GM21367 (cell line): Measurements from ENCODE around the gene PTDSS2.
"Not testable (repeated sequence)": the region's sequence is repeated elsewhere in the genome, so short reads cannot be mapped to it uniquely, and the experiment has no call there.

ENCODE experiments used
- ATAC-seq: cut with Tn5 transposase; IDR thresholded peaks from one replicate; pipeline ENCODE4 v1.9.1; 2021; ENCODE audit not compliant: unreplicated experiment

PTDSS2 gene

DNA sequence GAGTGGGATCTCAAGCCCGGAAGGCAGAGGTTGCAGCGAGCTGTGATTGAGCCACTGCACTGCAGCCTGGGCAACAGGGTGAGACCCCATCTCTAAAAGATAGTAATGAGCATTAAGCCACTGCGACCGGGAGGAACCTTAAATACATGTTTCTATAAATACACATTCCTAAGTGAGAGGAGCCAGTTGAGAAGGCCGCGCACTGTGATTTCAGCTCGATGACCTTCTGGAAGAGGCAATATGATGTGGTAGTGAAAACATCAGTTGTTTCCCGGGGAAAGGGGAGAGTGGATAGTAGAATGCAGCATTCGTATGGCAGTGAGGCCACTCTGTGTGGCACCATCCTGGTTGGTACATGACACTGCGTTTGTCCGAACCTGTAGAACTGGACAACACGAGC is 18.0 kb downstream of the PTDSS2 start:
- no peak for ATAC-seq

DNA sequence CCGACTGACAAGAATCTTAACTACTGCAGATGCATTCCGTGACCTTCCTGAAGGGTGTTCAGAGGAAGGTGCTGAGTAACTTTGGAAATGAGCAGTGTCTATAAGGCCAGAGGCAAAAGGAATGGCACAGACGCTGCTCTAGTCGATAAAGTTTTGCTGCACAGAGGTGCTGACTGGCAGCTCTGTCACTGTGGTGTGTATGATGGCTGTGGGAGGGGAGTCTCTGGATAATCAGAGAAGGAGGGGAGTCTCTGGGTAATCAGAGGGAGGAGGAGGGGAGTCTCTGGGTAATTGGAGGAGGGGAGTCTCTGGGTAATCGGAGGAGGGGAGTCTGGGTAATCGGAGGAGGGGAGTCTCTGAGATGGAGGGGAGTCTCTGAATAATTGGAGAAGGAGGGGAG is 18.4 kb downstream of the PTDSS2 start:
- ATAC-seq = no peak

DNA sequence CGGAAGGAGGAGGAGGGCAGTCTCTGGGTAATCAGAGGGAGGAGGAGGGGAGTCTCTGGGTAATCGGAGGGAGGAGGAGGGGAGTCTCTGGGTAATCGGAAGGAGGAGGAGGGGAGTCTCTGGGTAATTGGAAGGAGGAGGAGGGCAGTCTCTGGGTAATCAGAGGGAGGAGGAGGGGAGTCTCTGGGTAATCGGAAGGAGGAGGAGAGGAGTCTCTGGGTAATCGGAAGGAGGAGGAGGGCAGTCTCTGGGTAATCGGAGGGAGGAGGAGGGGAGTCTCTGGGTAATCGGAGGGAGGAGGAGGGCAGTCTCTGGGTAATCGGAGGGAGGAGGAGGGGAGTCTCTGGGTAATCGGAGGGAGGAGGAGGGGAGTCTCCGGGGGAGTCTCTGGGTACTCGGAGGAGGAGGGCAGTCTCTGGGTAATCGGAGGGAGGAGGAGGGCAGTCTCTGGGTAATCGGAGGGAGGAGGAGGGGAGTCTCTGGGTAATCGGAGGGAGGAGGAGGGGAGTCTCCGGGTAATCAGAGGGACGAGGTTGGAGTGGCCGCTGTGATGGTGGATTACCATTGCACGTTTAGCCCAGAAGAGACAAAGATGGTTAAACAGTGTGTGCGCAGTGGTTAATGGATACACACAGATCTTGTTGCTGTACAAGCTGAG is 19.1 kb downstream of the PTDSS2 start:
- ATAC-seq = not testable (repeated sequence)

DNA sequence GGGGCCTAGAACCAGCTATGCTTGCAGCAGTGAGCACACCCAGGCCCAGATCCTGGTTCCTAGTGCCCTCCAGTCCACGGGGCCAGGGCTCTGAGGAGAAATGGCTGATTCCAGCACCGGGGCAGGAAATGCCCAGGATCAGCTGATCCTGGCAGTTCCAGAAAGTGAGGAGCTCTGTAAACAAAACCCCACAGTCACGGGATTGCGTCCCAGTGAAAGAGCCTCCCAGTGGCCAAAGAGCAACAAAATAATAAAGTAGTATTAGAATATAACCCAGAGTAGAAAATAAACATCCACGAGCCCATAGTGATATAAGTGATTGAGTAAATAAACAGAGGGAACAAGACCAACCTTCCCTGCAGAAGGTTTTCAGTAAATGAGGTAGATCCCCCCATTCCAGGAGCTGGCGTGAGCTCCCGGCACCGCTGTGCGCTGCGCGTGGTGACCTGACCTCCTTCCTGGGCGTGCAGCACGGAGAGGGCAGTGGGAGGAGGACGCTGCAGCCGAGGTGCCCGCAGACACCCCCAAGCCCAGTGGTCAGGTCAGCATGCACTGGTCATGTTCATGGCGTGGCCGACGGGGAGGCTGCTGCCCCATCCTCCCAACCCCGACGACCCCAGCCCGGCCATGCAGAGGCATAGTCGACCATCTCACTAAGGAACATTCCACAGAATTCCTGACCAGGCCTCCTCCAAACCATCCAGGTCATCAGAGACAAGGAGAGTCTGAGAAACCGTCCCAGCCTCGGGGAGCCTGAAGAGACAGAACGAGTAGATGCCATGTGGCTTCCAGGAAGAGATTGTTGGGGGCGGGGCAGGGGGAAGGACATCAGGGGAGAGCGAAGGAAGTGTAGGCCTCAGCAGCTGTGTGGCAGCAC is 19.8 kb downstream of the PTDSS2 start:
- no peak for ATAC-seq

DNA sequence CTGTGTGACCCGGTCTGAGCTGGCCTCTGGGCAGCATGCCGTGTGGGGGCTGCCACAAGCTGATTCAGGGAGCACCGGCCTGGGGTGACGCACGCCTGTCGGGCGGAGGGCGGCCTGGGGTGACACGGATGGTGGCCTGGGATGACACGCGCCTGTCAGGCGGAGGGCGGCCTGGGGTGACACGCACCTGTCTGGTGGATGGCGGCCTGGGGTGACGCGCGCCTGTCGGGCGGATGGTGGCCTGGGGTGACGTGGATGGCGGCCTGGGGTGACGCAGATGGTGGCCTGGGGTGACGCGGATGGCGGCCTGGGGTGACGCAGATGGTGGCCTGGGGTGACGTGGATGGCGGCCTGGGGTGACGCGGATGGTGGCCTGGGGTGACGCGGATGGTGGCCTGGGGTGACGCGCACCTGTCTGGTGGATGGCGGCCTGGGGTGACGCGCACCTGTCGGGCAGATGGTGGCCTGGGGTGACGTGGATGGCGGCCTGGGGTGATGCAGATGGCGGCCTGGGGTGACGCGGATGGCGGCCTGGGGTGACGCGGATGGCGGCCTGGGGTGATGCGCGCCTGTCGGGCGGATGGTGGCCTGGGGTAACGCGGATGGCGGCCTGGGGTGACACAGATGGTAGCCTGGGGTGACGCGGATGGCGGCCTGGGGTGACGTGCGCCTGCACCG is 21.5 kb downstream of the PTDSS2 start:
- no peak for ATAC-seq

DNA sequence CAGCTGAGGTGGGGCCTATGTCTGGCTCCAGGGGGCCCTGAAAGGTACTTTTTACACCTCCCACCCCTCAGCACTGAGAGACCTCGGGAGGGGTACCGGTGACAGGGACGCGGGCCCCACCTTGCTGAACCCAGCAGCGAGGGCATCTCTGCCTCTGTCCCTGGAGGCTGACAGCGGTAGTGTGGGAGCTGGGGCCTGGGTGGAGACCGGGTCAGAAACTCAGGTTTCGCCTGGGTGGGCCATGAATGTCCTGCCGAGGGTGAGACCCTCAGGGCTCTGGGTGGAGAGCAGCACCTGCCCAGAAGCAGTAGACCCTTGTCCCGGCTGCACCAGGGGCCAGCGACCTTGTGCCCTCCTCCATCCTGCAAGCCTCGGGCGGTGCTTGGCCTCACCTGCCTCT is 22.2 kb downstream of the PTDSS2 start:
- ATAC-seq = no peak

DNA sequence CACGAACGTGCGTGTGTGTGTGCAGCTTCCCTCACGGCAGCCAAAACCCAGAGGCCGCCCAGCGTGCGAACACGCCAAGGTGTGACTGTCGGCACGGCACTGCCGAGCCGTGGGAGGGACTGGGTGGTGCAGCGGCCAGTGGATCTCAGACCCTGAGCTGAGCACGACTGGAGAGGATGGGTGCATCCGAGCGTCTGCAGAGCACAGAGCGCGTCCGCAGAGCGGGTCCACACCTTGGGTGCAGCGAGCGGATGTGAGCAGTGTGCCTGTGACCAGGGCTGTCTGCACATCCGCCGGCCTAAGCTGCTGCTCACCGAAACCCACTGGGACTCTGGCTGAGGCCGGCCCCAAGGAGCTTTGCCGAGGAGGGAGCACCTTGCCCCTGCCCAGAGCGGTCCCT is 22.7 kb downstream of the PTDSS2 start:
- ATAC-seq = no peak

DNA sequence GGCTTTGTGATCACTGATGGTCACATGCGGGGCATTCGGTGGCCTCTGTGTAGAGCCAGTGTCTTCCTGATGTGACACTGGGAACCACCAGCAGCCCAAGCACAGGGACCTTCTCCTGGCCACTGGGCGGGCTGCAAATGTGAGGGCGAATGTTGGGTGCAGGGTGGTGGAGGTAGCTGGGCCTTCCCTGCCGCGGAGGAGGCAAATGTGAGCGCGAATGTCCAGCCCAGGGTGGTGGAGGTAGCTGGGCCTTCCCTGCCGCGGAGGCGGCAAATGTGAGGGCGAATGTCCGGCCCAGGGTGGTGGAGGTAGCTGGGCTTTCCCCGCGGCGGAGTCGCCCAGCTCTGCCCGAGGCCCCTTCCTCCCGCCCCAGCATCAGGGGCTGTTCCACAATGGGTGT is 23.3 kb downstream of the PTDSS2 start:
- ATAC-seq = no peak

DNA sequence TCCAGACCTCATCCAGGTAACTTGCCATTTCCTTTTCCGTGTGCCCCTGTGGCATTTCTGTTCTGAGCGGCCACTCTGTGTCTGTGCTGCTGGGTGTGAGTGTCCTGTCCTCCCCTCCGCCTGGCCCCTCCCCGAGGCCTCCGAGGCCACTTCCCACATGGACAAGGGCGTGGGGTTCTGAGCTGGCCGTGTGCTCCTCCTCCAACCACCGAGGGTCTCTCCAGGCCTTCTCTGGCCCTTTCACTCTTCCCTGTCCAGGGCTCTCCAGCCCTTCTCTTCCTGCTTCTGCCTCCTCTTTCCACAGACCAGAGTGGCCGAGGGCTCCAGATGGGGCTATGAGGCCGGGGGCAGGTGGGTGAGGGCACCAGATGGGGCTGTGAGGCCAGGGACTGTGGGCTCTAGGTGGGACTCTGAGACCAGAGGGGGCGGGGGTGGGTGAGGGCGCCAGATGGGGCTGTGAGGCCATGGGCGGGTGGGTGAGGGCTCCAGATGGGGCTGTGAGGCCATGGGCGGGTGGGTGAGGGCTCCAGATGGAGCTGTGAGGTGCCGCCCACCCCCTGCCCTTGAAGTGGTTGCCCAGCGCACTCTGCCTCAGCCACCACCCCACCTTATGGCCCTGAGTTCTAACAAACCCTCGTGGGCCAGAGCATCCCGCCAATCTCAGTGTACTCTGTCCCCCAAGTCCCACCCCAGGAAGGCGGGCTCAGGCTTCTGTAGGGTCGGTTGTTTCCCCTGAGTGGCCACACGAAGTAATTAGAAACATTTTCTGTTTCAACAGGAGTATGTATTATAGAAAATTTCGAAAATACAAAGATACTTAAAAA is 24.1 kb downstream of the PTDSS2 start:
- no peak for ATAC-seq

DNA sequence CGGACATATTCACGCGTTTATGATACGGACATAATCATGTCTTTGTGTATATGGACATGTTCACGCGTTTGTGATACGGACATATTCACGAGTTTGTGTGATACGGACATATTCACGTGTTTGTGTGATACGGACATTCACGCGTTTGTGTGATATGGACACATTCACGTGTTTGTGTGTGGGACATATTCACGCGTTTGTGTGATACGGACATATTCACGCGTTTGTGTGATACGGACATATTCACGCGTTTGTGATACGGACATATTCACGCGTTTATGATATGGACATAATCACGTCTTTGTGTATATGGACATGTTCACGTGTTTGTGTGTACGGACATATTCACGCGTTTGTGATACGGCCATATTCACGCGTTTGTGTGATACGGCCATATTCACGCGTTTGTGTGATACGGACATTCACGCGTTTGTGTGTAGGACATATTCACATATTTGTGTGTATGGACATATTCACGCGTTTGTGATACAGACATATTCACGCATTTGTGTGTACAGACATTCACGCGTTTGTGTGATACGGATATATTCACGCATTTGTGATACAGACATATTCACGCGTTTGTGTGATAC is 24.9 kb downstream of the PTDSS2 start:
- no peak for ATAC-seq

DNA sequence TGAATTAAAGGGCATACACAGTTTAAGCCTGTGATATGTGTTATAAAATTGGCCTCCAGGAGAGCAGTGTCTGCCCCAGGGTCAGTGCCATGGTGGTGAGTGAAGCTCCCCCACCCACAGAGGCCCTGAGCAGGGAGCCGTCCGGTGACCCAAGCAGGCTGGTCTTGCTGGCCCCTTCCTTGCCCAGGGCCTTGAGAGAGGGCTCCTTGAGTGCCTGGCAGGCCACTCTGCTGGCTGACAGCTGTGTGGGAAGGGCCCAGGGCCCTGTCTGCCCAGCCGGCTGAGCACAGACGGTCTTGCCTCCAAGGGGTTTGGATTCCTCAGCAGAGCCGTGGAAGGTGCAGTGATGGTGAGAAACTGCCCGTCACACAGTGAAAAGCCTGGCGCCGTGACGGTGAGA is 25.9 kb downstream of the PTDSS2 start:
- ATAC-seq = no peak

DNA sequence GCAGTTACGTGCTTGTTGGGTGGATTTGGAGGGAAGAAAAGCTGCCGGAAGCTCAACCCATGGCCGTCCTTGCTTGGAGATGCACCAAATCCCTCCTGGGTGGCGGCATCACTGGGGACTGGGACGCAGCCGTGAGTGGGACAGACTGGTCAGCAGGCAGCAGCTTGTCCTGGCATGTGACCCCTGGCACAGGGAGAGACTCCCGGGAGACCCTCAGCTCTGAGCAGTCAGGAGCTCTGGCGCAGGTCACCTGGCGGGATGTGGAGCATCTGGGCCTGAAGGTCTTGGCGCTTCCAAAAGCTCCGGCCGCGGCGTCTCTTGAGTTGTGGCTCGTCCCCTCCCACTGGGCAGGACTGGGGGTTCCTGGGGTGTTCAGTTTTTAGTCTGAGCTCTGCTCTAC is 26.3 kb downstream of the PTDSS2 start:
- no peak for ATAC-seq

DNA sequence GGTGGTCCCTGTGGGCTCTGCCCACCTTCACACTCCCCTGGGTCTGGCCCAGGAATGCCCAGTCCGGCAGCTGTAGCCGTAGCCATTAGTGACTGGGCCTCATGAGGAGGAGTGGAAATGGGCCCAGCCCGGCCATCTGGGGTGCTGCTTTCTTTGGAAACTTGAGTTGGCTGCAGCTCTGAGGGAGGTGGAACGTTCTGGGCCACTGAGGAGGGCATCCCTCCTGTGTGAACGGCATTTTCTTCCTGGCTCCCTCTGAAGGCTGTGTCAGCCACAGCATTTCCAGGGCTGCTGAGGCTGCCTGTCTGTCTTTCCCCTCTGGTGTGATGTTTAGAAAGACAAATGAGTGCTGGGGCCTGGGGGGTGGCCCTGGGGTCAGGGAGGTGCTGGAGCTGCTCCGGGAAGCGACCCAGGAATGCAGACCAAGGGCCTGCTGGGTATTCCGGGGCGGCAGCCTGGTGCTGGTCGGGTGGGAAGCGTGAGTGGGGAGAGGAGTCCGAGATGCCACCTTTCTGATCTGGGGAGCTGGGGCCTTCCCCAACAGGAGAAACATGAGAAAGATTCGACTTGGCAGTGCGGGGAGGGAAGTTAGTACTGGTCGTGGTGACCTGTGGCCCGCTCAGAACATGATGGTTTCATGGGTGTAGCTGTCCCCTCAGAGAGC is 27.1 kb downstream of the PTDSS2 start:
- ATAC-seq = no peak

DNA sequence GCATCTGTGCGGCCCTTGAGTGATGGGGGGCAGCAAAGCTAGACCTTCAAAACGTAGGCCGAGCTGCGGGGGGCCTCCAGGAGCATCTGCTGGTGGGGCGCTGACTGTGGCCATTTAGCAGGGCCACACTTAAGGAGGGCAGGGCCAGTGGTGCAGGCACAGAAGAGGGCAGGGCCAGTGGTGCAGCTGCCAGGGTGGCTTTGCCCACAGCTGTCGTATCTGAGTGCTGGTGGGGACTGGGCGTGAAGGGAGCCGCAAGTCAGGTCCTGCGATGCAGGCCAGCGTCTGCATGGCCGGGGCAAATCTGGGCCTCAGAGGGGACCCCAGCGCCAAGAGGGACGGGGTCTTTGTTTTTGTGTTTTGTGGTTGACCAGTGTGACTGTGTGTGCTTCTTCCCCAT is 29.2 kb downstream of the PTDSS2 start:
- no peak for ATAC-seq

DNA sequence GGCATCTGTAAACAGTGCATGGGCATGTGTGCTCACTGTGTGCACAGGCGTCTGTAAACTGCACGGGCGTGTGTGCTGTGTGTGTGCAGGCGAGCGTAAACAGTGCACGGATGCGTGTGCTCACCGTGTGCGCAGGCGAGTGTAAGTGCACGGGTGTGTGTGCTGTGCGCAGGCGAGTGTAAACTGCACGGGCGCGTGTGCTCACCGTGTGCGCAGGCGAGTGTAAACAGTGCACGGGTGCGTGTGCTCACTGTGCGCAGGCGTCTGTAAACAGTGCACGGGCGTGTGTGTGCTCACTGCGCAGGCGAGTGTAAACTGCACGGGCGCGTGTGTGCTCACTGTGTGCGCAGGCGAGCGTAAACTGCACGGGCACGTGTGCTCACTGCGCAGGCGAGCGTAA is 34.5 kb downstream of the PTDSS2 start:
- ATAC-seq = no peak

DNA sequence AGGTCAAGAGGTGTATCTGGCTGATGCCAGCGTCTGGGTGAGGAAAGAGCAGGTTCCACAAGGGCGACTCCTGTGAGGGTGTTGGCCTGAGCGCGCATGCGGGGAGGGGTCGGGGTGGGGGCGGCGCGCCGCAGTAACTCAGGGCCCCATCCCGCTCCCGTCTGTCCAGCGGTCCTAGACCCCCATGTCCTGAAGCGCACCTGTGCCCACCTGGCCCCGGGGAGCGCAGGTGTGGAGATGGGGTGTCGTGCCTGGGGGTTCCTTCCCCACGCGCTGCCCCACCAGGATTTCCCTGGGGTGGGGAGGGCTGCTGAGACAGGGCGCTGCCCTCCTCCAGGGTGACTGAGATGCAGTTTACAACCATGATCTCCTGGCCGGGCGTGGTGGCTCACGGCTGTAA is 36.1 kb downstream of the PTDSS2 start:
- no peak for ATAC-seq

DNA sequence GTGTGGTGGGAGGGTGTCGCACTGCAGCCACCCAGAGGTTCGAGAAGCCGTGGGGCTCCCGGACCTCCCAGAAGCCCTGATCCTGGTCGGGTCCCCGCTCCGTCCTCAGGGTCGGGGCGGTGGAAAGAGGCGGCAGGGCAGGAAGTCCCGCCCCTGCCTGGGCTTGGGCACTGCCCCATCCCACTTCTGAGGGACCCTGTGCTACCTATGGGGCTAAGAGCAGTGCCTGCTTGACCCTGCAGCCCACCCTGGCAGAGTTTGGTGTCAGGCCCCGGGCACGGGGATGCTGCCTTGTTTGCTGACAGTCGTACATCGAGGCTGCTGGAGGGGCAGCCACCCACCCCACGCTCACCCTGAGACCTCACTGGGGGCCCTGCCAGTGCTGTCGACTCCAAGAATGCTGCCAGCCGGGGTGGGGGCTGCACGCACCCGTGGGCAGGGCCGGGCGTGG is 37.5 kb downstream of the PTDSS2 start:
- no peak for ATAC-seq

DNA sequence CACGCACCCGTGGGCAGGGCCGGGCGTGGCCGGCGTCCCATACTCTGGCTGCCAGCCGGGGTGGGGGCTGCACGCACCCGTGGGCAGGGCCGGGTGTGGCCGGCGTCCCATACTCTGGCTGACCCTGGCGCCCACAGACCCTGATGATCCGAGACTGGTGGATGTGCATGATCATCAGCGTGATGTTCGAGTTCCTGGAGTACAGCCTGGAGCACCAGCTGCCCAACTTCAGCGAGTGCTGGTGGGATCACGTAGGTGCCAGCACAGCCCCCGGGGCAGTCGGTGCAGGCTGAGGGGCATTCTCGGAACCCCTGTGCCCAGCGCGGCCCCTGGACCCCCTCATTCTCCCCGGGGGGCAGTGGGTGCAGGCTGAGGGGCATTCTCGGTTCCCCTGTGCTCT is 38.0 kb downstream of the PTDSS2 start:
- ATAC-seq = no peak

DNA sequence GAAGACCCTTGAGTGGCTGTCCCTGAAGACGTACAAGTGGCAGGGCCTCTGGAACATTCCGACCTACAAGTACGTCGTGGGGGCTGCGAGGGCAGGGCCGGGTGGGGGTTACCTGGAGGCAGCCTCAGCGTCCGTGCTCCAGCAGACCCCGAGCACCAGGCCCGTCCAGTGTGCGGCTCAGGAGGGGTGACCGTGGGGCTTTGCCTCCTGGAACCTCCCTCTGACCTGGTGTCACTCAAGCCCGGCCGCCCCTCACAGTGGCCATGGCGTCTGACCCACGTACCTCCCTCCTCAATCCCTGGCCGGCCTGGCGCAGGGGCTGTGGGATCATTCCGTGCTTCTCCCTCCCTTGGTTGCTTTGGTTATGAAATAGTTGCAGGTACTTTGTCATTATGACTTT is 38.5 kb downstream of the PTDSS2 start:
- no peak for ATAC-seq

DNA sequence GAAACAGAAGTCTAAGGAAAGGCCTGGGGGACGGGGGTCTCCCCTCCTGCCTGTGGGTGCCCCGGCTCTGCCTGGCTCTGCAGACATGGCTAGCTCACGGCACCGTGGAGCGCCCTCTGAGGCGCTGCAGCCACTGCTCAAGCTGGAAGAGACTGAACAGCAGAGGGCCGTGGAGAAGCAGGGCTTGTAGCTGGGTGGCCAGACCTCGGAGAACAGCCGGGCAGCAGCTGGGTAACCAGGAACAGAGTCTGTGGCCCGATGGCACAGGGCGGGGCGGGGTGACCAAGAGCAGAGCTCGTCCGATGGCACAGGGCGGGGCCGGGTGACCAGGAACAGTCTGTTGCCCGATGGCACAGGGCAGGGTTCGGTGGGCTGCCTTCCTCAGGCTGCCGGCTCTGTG is 38.9 kb downstream of the PTDSS2 start:
- ATAC-seq = no peak
